BE2C (cell line): ENCODE results near the gene KRTAP4-4.
"Not testable (repeated sequence)": the region's sequence is repeated elsewhere in the genome, so short reads cannot be mapped to it uniquely, and the experiment has no call there.

Experiments
- DNase-seq: peaks from one replicate; pipeline ENCODE4 v3.0.0-alpha.2; 2020
- H3K27me3 ChIP-seq: fragments of 250-450 bp; sonication (Bioruptor Pico); 2 replicates; pipeline ENCODE4 v1.5.1; 2020; ENCODE audit warnings: mild to moderate bottlenecking
- H3K36me3 ChIP-seq: fragments of 250-450 bp; sonication (Bioruptor Pico); 2 replicates; pipeline ENCODE4 v1.5.1; 2020; ENCODE audit warnings: mild to moderate bottlenecking
- H3K4me1 ChIP-seq: fragments of 250-450 bp; sonication (Bioruptor Pico); 2 replicates; pipeline ENCODE4 v1.5.1; 2020
- H3K4me3 ChIP-seq: 2 replicates; pipeline ENCODE4 v1.5.1; 2011; ENCODE audit warnings: low read depth, low read length
- H3K9me3 ChIP-seq: fragments of 250-450 bp; sonication (Bioruptor Pico); 2 replicates; pipeline ENCODE4 v1.5.1; 2020
- TF ChIP-seq, protein P1 (sequence below): IDR thresholded peaks from 2 replicates; pipeline ENCODE4 v1.5.1; 2012; ENCODE audit warnings: mild to moderate bottlenecking, low read depth, low read length

Gene KRTAP4-4

DNA sequence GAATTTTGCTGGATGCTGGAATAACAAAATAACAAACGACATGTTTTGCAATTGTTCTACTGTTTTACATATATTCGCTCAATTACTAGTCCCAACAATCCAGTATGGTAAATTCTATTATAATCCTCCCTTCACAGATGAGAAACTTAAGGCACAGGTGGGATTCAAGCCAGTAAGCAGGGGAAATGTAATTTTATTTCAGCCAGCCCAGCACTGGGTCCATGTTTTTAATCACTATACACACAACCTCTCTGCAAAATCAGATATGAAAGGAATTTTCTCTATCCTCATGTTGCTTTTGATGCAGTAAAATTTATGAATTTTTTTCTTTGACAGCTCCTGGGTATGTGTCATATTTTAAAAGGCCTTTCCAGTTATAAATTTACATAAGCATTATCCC is 15.3 kb downstream of the KRTAP4-4 start:
- H3K36me3 ChIP-seq, result no peaks in the 10 kb centered on the region
- H3K9me3 ChIP-seq, result no peaks in the 10 kb centered on the region
- H3K27me3 ChIP-seq, result peaks cover 4% of the 10 kb centered on the region; the same call in 1 of the 2 replicates
- H3K4me1 ChIP-seq, result no peaks in the 10 kb centered on the region
- TF ChIP-seq, protein P1, sequence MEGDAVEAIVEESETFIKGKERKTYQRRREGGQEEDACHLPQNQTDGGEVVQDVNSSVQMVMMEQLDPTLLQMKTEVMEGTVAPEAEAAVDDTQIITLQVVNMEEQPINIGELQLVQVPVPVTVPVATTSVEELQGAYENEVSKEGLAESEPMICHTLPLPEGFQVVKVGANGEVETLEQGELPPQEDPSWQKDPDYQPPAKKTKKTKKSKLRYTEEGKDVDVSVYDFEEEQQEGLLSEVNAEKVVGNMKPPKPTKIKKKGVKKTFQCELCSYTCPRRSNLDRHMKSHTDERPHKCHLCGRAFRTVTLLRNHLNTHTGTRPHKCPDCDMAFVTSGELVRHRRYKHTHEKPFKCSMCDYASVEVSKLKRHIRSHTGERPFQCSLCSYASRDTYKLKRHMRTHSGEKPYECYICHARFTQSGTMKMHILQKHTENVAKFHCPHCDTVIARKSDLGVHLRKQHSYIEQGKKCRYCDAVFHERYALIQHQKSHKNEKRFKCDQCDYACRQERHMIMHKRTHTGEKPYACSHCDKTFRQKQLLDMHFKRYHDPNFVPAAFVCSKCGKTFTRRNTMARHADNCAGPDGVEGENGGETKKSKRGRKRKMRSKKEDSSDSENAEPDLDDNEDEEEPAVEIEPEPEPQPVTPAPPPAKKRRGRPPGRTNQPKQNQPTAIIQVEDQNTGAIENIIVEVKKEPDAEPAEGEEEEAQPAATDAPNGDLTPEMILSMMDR, result no peak
- H3K4me3 ChIP-seq, result no peak overlapping the region
- DNase-seq, result no peak

DNA sequence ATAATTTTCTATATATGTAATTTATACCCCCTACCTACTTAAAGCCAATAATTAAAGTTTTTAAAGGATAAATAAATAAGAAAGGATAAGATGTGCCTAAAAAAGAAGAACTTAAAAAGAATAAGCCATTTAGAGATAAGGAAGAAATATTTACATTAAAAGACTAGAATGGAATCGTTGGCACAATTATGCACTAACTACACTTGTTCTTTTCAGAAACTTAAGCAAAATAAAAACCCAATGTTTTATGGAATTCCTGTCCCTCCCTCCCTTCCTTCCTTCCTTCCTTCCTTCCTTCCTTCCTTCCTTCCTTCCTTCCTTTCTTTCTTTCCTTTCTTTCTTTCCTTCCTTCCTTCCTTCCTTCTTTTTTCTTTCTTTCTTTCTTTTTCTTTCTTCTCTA is 15.7 kb downstream of the KRTAP4-4 start:
- H3K27me3 ChIP-seq, result peaks cover 2% of the 10 kb centered on the region; the same call in 1 of the 2 replicates
- DNase-seq, result no peak
- TF ChIP-seq, protein P1, result no peak
- no peaks in the 10 kb centered on the region for H3K36me3 ChIP-seq
- no peak overlapping the region for H3K4me3 ChIP-seq
- H3K9me3 ChIP-seq, result no peaks in the 10 kb centered on the region
- no peaks in the 10 kb centered on the region for H3K4me1 ChIP-seq

DNA sequence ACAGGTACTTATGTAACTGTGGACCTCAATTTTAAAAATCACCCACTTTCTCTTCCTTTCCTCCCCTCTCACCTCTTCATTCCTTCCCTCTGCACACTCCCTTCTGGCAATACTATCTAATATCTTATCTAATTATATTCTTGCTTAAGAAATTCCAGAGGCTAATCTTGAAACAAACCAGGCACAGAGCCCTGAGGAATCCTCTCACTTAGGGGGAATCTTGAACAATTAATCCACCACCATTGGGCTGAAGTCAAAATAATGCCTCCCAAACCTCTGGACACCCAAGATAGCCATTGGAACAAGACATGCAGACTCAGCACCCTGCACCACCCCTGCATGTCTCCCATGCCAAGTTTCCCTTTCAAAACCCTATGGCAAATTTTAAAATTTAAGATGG is 19.2 kb downstream of the KRTAP4-4 start:
- H3K27me3 ChIP-seq, result peaks cover 3% of the 10 kb centered on the region; the same call in 1 of the 2 replicates
- H3K9me3 ChIP-seq, result no peaks in the 10 kb centered on the region
- TF ChIP-seq, protein P1, result no peak
- no peak overlapping the region for H3K4me3 ChIP-seq
- no peak for DNase-seq
- H3K36me3 ChIP-seq, result no peaks in the 10 kb centered on the region
- H3K4me1 ChIP-seq, result no peaks in the 10 kb centered on the region

DNA sequence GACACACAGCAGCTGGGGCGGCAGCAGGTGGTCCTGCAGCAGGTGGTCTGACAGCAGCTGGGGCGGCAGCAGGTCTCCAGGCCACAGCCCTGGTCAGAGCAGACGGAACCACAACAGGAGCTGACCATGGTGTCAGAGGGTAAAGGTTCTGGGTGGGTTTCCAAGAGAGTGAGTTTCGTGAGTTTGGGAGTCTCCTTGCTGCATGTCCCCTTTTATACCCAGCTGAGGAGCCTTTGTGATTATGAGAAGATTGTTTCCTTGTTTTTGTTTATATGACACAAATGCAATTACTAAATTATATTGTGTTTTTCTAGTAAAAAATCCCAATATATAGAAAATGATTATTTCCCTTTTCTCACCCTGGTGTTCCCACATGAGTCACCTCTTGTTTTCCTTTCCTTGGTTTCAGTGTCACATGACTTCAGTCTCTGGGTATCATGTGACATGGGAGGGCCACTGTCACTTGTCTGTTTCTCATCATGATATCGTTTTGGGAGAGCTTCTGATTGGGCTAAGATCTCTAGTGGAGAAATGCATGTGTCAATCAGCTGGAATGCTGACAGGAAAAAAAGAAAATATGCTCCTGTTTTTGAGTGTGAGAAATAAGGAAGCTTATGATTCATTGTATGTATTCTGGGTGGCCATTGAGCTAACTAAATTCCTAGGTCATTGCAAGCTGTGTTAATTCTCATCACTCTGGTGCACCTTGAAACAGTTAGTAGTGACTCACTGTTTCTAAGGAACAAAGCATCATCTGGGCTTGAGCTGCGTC is 20.0 kb downstream of the KRTAP4-4 start, which contains the start of gene KRTAP4-6:
Gene KRTAP4-6, minus strand, starts transcription at position 185 of the 772 bp plus-strand sequence. Its CDS starts 57 bp downstream, at position 128.
- H3K4me1 ChIP-seq, result no peaks in the 10 kb centered on the region
- peaks cover 3% of the 10 kb centered on the region; the same call in 1 of the 2 replicates for H3K27me3 ChIP-seq
- H3K4me3 ChIP-seq, result no peak within 1 kb of the TSS
- no peaks in the 10 kb centered on the region for H3K36me3 ChIP-seq
- DNase-seq, result no peak
- TF ChIP-seq, protein P1, result no peak
- H3K9me3 ChIP-seq, result no peaks in the 10 kb centered on the region

DNA sequence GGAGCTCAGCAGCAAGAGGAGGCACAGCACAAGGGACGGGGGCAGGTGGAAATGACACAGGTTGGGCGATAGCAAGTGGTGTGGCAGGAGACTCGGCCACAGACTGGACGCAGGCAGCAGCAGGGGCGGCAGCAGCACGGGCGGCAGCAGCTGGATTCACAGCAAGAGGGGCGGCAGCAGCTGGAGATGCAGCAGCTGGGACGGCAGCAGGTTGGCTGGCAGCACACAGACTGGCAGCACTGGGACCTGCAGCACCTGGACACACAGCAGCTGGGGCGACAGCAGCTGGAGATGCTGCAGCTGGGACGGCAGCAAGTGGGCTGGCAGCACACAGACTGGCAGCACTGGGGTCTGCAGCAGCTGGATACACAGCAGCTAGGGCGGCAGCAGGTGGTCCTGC is 20.7 kb downstream of the KRTAP4-4 start:
- H3K4me3 ChIP-seq, DNase-seq, H3K27me3 ChIP-seq, H3K36me3 ChIP-seq, H3K4me1 ChIP-seq, H3K9me3 ChIP-seq: not testable (repeated sequence)

DNA sequence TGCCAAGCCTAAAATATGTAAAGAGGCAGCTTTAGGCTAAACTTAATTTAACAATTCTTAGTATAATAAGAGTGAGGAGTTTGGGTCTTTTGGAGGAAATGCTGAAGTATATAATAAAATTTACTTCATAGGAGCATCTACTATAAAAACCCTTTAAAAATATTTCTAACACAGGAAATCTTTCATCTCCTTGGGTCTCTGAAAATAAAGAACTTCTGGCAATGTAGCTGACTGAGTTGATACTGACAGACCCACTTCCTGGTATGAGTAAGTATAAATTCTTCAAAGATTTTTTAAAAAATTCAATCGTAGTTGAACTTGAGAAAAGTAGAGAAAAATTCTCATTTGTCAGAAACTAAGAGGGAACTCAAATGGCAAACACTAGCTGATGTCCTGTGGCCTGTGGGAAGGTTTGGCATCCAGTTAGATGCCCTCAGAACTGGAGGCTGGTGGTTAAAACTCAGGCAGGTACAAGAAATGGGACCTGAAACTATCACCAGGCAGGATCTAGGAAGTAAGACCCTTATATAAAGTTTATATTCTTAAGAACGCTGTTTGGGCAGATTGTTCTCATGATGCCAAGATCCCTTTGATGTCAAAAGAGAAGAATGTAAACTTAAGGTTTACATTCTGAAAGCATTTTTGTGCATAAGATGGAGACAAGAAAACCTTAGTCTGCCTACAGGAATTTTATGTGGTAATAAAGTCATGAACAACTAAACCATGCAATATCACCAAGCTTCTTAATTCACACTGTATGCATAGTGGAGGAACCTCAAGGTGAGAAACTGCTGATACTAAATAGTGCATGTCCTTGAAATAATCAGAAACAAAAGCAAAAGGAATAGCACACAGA is 26.4 kb downstream of the KRTAP4-4 start:
- H3K36me3 ChIP-seq, result no peaks in the 10 kb centered on the region
- peaks cover 24% of the 10 kb centered on the region for H3K27me3 ChIP-seq
- H3K4me3 ChIP-seq, result no peak overlapping the region
- no peaks in the 10 kb centered on the region for H3K9me3 ChIP-seq
- H3K4me1 ChIP-seq, result no peaks in the 10 kb centered on the region
- DNase-seq, result no peak
- TF ChIP-seq, protein P1, result no peak
